Ectodermal cell (in vitro differentiated cells): ENCODE data around the gene DISP1. TPM values are rescaled to one million over a fixed set of nuclear protein-coding genes. Genes with fewer than 3 reads are reported as not detected.

Experiments
- H3K27ac ChIP-seq: 2 replicates; pipeline ENCODE4 v1.7.0; 2013; ENCODE audit warnings: mild to moderate bottlenecking, low read depth, low read length; ENCODE audit not compliant: insufficient read depth, poor library complexity, severe bottlenecking
- H3K27me3 ChIP-seq: 2 replicates; pipeline ENCODE4 v1.7.0; 2013; ENCODE audit warnings: mild to moderate bottlenecking, low read length; ENCODE audit not compliant: insufficient read depth, control insufficient read depth, poor library complexity, severe bottlenecking
- H3K36me3 ChIP-seq: one replicate; pipeline ENCODE4 v1.7.0; 2013; ENCODE audit warnings: low read length; ENCODE audit not compliant: control insufficient read depth, insufficient read depth
- H3K4me1 ChIP-seq: one replicate; pipeline ENCODE4 v1.7.0; 2013; ENCODE audit warnings: low read length; ENCODE audit not compliant: control insufficient read depth, insufficient read depth
- H3K4me3 ChIP-seq: 2 replicates; pipeline ENCODE4 v1.7.0; 2013; ENCODE audit warnings: low read depth, low read length, control low read depth; ENCODE audit not compliant: insufficient read depth
- H3K9me3 ChIP-seq: 2 replicates; pipeline ENCODE4 v1.7.0; 2013; ENCODE audit warnings: mild to moderate bottlenecking, low read length, moderate library complexity; ENCODE audit not compliant: control insufficient read depth
- WGBS, 2 experiments: methylation state at CpG; one replicate each; pipeline ENCODE4 v1.1.7; 2013; ENCODE audit warnings: missing lambda C conversion rate in 2 of 2; 5-methylcytosine and 5-hydroxymethylcytosine counted together
- polyA plus RNA-seq, 4 experiments: library from polyadenylated mRNA; stranded (reverse); fragments of 50-300 nt; gene quantifications; one replicate each; pipeline ENCODE4 v1.2.3, GENCODE V29; 2013

The DISP1 gene
- polyA plus RNA-seq (2013, experiment 1 of 4): 20.8 TPM
- 22.2 TPM for polyA plus RNA-seq (2013, experiment 2 of 4)
- polyA plus RNA-seq (2013, experiment 3 of 4): 20.5 TPM
- 21.1 TPM for polyA plus RNA-seq (2013, experiment 4 of 4)

DNA sequence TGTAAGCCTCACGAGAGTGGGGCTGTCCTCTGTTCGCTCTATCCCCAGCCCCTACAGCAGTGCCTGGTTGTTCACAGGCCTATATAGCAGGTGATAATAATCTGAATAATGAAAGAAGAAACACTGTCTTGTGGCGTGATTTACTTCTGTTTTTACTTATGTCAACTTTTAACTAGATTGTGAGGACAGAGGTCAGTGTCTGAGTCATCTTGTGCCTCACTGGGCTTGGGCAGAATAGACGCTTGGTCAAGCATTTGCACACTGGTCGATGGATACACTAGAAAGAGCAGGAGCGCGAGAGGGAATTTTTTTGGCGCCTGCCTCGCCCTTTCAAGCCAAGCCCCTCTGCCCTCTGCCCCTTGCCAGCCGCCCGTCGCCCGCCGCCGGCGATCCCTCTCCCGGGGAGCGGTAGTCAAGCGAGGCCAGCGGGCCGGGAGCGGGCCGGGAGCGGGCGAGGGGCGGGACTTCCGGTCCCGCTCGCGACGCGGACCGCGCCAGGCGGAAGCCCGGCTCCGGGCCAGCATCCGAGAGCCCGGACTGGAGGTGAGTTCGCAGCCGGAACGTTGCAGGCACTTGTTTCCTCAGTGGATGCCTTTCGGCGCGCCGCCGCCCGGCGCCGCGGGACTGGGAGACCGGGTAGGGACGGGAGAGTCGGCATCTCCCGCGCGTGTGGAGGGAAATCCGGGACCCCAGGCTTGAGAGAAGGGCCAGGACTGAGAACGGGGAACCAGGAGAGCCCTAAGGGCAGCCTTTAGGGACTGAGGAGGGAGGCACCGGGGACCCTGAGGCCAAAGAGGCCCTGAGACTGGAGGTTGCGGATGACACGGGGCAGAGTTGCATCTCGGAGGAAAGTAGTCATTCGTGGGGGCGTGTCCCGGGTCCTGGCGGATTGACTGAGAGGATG is at the start of gene DISP1:
TSS of gene DISP1 (plus strand) at position 504 of the 904 bp plus-strand sequence. CDS start 127,785 bp downstream, outside the sequence.
- Histone ChIP-seq H3K36me3 (no peaks in the 10 kb centered on the region), H3K9me3 (no peaks in the 10 kb centered on the region), H3K27ac (peak within 1 kb of the TSS; percentile 11), H3K4me1 (peaks cover 9% of the 10 kb centered on the region), H3K27me3 (peaks cover 6% of the 10 kb centered on the region), H3K4me3 (peak within 1 kb of the TSS; percentile 73)
- WGBS, 2 experiments: 4% methylated on average over 67 of the region's 67 CpGs

- 92 to 97% methylated on average over 5 of the region's 5 CpGs for WGBS, 2 experiments
- Histone ChIP-seq H3K9me3 (peaks cover 2% of the 10 kb centered on the region), H3K36me3 (no peaks in the 10 kb centered on the region), H3K27ac (no peak overlapping the region), H3K4me1 (no peaks in the 10 kb centered on the region), H3K4me3 (no peak overlapping the region), H3K27me3 (no peaks in the 10 kb centered on the region)
These were observed 47.7 kb upstream of the DISP1 start for GRCh38 chr1:222767152-222767571.

GRCh38 chr1:222768592-222768991 is 46.2 kb upstream of the DISP1 start:
- Histone ChIP-seq H3K9me3 (peaks cover 2% of the 10 kb centered on the region), H3K27me3 (no peaks in the 10 kb centered on the region), H3K4me1 (no peaks in the 10 kb centered on the region), H3K36me3 (no peaks in the 10 kb centered on the region), H3K27ac (no peak overlapping the region), H3K4me3 (no peak overlapping the region)

DNA sequence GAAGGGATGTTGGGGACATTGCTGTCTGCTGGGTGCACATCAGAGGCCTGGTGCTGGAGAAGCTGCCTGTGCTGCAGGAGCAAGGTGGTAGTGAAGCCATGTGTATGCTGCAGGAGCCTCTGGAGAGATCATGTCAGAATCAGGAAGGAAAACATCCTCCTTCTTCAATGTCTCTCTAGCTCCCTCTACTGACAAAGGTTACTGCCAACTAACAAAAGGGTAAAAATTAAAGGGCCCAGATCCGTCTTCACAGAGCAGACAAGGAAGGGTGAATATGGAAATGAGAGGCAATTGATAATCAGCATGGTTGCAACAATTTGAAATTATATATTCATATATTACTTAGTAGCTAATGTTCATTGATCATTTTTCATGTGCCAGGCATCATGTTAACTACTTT is 45.7 kb upstream of the DISP1 start:
- no peak overlapping the region for H3K4me3 ChIP-seq
- WGBS, 2 experiments: 86 to 91% methylated on average over 1 of the region's 1 CpG
- peaks cover 2% of the 10 kb centered on the region for H3K9me3 ChIP-seq
- H3K27ac ChIP-seq: no peak overlapping the region
- no peaks in the 10 kb centered on the region for H3K4me1 ChIP-seq
- no peaks in the 10 kb centered on the region for H3K36me3 ChIP-seq
- H3K27me3 ChIP-seq: no peaks in the 10 kb centered on the region

GRCh38 chr1:222769971-222770620 is 44.7 kb upstream of the DISP1 start:
- no peaks in the 10 kb centered on the region for H3K36me3 ChIP-seq
- H3K27ac ChIP-seq: no peak overlapping the region
- no peaks in the 10 kb centered on the region for H3K27me3 ChIP-seq
- 82 to 95% methylated on average over 1 to 2 of the region's 2 CpGs for WGBS, 2 experiments
- H3K4me1 ChIP-seq: no peaks in the 10 kb centered on the region
- H3K9me3 ChIP-seq: peaks cover 2% of the 10 kb centered on the region
- H3K4me3 ChIP-seq: no peak overlapping the region

GRCh38 chr1:222772996-222773379 is 41.9 kb upstream of the DISP1 start:
- 87% methylated on average over 4 of the region's 4 CpGs for WGBS, 2 experiments
- Histone ChIP-seq H3K4me3 (no peak overlapping the region), H3K27me3 (no peaks in the 10 kb centered on the region), H3K36me3 (no peaks in the 10 kb centered on the region), H3K4me1 (no peaks in the 10 kb centered on the region), H3K9me3 (peaks cover 2% of the 10 kb centered on the region), H3K27ac (no peak overlapping the region)

- 100% methylated on average over 1 of the region's 1 CpG; no CpG with 5 or more reads in 1 of the 2 experiments for WGBS, 2 experiments
- Histone ChIP-seq H3K4me1 (no peaks in the 10 kb centered on the region), H3K4me3 (no peak overlapping the region), H3K27me3 (no peaks in the 10 kb centered on the region), H3K36me3 (no peaks in the 10 kb centered on the region), H3K9me3 (no peaks in the 10 kb centered on the region), H3K27ac (no peak overlapping the region)
These were observed 37.4 kb upstream of the DISP1 start for GRCh38 chr1:222777463-222777862.

DNA sequence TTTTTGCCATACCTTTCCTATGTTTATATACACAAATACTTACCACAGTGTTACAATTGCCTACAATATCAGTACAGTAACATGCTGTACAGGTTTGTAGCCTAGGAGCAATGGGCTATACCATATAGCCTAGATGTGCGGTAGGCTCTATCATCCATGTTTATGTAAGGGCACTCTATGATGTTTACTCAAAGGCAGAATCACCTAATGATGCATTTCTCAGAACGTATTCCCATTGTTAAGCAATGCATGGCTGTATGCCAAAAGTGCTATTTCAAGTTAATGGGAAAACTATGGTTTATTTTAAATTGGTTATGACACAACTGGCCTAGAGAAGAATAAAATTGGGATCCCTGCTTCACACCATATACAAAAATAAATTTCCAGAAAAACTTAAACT is 36.9 kb upstream of the DISP1 start:
- Histone ChIP-seq H3K9me3 (no peaks in the 10 kb centered on the region), H3K36me3 (no peaks in the 10 kb centered on the region), H3K27ac (no peak overlapping the region), H3K27me3 (no peaks in the 10 kb centered on the region), H3K4me3 (no peak overlapping the region), H3K4me1 (no peaks in the 10 kb centered on the region)
- 86 to 91% methylated on average over 2 of the region's 2 CpGs for WGBS, 2 experiments

DNA sequence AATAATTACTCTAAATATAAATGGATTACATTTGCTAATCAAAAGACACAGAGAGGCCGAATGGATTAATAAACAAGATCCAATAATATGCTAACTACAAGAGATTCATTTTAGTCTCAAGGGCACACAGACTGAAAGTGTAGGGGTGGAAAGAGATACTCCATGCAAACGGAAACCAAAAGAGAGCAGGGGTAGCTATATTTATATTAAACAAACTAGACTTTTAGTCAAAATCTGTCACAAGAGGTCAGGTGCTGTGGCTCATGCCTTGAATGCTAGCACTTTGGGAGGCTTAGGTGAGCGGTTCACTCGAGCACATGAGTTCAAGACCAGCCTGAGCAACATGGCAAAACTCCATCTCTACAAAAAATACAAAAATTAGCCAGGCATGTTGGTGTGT is 33.6 kb upstream of the DISP1 start:
- WGBS, 2 experiments: 62 to 76% methylated on average over 2 to 4 of the region's 4 CpGs
- H3K27ac ChIP-seq: no peak overlapping the region
- no peaks in the 10 kb centered on the region for H3K9me3 ChIP-seq
- H3K4me3 ChIP-seq: no peak overlapping the region
- no peaks in the 10 kb centered on the region for H3K36me3 ChIP-seq
- no peaks in the 10 kb centered on the region for H3K4me1 ChIP-seq
- H3K27me3 ChIP-seq: no peaks in the 10 kb centered on the region

DNA sequence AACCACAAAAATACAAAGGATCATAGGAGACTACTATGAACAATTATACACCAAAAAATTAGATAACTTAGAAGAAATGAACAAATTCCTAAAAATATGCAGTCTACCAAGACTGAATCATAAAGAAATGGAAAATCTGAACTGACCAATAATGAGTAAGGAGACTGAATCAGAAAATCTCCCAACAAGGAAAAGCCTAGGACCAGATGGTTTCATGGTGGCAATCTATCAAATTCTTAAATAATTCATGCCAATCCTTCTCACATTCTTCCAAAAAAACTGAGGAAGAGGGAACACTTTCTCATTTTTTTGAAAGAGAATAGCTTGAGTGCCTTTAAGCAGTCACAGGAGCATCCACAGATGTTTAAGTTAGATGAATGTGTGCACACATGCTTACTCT is 31.8 kb upstream of the DISP1 start:
- Histone ChIP-seq H3K27ac (no peak overlapping the region), H3K36me3 (no peaks in the 10 kb centered on the region), H3K27me3 (no peaks in the 10 kb centered on the region), H3K9me3 (no peaks in the 10 kb centered on the region), H3K4me3 (no peak overlapping the region), H3K4me1 (no peaks in the 10 kb centered on the region)
